GM19043 (cell line): ENCODE data around the gene PDIK1L.

Source experiments
- ATAC-seq: cut with Tn5 transposase; IDR thresholded peaks from one replicate; pipeline ENCODE4 v1.9.1; 2021; ENCODE audit warnings: low read depth; ENCODE audit not compliant: unreplicated experiment

Gene PDIK1L

DNA sequence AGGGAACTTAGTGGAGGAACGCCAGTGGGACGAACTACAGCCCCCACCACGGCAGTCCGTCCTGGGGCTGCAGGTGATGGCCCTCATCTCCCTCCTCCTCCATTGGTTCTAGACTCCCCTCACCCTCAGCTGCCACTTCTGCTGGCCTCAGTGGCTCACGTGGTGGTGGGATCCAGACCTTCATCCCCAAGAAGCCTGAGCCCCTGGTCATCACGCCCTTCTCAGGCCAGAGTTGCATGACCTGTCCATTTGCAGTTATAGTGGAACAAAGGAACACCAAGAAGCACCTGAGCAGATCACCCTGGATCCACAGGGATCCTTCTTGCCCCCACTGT lies 34.3 kb downstream of the PDIK1L start:
- ATAC-seq = no peak

DNA sequence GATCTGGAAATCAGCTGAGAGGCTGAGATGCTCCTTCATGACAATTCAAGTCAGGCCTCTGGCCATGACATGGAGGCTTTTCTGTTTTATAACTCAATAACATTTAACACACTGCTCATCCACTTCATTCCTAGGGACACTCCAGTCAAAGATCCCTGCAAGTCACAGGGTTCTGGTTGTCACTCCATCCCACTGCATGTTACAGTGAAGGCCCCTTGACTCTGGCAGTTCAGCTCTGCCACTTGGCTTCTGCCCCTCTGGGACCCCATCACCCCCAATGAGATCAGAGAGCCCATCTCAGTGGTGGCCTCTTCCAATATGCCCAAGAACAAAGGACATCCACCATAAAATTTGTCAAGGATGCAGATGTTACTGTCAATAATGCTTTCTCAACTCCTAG lies 37.3 kb downstream of the PDIK1L start:
- no peak for ATAC-seq

DNA sequence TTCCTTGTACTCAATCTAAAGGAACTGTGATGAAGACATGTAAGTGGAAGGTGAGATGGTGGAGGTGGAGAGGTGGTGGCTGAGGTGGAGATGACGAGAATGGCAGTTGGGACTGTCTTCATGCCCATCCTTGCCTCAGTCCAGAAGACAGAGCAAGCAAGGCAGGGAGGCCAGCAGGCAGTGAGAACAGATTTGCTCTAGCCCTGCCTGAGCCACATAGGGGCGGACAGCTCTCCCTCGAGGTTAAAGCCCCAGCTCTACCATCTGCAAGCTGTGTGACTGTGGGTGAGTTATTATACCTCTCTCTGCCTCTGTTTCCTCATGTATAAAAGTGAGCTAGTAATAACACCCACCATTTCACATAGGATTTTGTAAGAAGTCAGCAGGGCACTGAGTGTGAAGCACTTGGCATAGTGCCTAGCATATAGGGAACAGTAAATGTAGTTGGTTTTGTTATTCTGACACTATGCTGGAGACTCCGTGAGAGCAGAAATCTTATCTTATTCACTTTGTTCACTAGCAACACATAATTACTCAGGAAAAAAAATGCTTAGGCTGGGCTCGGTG lies 42.4 kb downstream of the PDIK1L start:
- no peak for ATAC-seq

DNA sequence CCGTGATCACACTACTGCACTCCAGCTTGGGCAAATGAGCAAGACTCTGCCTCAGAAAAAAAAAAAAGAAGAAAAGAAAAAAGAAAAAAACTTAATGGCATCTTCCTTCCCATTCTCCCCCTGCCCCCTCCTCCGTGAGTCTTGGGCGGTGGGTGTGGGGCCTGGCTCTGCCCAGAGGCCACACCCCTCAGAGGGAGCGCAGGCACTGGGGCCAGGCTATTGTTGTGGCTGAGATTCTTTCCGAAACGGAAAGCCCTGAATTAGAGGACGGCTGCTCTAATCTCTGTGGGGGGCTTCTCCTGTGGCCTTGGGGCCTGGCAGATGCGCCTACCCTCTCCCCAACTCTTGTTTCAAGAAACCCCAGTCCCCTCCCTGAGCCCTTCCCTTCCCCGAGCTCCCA lies 43.1 kb downstream of the PDIK1L start:
- no peak for ATAC-seq

DNA sequence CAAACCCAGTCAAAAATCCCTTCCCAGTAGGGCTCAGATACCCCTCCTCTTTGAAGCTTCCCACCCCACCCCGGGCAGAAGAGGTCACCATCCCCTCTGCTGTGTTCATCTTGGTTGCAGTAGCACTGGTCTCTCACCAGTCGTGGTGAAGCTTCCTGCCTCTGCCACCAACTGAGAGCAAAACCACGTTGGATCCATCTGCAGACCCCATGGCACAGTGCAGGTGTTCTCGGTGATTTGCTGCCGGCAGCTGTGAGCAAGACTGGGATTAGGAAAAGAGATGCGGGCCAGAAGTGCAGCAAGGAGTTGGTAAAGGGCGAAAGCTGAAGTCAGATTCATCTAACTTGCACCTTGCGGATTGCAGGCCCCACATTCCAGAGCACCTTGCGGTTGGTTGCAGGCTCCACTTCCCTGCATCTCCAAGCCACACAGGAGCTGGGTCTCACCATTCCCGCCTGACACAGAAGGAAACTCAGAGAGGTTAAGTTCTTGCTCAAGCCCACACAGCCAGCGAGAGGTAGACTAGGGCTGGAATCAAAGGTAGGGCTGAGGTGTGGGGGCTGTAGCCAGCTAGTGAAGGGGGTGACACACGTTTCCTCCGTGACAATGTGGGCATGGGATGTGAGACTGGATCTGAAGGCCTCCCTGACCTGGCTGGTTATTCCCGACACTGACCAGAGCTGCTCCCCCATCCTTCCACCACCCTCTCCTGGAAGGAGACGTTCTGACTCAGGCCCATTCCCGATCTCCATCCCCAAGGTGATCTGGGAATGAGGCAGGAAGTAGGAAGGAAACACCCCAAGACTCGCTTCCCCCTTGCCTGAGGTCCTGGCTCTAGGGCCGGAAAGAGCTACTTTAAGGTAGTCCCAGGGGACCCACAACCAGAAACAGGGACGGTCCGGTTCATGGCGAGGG lies 44.0 kb downstream of the PDIK1L start:
- ATAC-seq = no peak

DNA sequence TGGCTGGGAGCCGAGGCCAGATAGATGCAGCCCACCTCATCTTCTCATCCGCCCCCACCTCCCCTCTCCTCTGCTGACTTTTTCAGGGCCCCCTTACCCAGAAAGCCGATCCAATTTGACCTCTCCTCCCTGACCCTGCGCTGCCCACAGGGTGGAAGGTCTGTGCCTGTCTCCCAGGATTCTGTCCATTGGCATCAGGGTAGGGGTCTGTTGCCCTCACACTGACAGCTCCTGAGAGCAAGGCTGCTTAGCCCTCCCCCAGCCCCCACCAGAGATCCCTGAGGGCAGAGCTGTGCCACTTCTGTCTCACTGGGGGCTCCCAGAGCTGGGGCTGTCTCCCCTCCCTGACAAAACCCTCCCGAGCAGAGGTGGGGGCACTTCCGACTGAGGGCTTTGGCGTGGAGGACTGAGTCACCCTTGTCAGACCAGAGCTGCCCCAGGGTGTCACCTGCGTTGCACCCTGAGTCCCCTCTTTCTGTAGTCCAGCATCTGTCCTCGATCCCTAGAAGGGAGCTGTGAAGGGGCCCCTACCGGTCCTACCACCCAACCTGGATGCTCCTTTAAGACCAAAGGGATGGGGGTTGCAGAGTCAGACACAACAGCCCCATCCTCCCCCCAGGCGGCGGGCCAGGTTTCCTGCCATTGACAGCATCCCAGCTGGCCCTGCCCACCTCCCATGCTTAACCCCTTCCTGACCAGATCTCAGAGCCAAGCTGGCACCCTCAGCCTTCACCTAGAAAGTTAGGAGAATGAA lies 44.8 kb downstream of the PDIK1L start:
- ATAC-seq = no peak

DNA sequence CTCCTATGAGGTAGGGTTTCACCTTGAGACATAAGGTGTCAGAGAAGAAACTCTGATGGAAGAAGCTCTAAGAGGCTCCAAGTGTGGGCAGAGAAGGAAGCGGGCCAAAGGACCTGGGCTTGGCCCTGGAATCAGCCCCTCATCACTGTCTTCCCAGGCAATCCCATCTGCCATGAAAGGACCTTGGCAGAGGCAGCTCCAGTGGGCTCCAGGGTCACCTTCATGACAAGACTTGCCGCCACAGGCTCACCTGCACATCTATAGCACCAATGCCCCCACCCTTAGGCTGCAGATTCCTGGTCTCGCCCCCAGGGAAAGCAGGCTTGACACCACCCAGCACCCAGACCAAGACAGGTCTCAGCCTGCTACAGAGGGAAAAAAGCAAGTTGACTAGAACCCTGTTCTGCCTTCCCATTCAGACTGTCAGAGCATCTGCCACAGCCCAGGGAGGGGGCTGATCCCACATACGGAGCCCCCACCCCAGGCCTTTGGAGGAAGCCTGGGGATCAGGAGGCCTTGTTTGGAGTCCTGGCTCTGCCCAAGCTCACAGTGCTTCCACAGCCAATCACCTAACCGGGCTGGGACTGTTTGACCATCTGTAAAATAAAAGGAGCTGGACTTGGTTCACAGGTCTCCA lies 46.8 kb downstream of the PDIK1L start:
- no peak for ATAC-seq

DNA sequence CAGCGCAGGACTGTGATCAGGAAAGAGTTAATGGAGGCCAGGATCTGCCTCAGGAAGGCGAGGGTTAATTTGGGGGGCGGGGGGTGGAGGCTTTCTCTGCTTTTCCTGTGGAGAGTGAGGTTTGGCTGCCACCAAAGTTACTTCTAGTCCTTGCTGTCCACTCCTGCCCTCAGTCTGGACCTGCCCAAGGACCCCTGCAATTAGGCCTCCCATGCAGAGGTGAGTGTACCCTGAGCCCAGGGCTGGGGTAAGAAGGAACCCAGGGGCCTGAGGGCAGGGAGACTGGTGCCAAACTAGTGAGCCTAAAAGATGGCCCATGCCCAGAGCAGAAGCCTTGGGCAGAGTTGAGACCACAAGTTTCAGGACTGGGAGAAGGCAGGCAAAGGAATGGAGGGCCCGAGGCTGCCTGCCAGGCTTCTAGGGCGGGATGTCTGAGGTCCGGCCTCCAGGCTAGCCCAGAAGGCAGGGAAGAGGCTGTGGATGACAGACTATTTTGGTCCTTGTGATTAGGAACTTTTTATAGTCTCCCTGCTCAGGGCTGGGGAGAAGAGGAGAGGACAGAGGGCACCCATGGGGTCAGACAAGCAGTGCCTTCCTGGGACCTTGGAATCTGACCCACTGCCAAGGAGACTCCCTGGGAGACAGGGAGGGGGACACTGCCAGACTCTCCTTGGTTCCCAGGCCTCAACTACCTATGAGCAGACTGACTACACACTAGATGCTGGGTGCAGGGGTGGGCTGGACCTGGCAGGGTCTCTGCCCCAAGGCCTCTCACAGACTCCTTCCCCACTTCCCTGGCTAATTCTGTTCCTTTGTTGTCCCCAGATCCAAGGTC lies 47.5 kb downstream of the PDIK1L start, which contains the start of gene FAM110D:
FAM110D (plus strand) TSS at position 172 of the 835 bp plus-strand sequence. CDS start 2,213 bp downstream, outside the sequence.
- ATAC-seq = no peak

DNA sequence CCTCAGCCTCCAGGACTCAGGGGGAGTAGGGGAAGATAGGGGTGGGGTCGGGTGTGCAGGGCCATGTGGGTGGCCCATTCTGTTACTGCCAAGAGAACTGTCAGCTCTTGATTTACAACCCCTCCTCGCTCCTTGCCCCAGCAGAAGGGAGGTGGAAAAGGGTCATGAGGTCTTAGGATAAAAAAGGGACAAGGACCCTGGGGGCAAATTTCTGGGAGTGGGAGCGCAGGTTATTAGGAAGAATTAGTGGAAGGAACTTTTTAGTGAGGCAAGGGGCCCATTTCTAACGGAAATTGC lies 48.1 kb downstream of the PDIK1L start:
- ATAC-seq = no peak

DNA sequence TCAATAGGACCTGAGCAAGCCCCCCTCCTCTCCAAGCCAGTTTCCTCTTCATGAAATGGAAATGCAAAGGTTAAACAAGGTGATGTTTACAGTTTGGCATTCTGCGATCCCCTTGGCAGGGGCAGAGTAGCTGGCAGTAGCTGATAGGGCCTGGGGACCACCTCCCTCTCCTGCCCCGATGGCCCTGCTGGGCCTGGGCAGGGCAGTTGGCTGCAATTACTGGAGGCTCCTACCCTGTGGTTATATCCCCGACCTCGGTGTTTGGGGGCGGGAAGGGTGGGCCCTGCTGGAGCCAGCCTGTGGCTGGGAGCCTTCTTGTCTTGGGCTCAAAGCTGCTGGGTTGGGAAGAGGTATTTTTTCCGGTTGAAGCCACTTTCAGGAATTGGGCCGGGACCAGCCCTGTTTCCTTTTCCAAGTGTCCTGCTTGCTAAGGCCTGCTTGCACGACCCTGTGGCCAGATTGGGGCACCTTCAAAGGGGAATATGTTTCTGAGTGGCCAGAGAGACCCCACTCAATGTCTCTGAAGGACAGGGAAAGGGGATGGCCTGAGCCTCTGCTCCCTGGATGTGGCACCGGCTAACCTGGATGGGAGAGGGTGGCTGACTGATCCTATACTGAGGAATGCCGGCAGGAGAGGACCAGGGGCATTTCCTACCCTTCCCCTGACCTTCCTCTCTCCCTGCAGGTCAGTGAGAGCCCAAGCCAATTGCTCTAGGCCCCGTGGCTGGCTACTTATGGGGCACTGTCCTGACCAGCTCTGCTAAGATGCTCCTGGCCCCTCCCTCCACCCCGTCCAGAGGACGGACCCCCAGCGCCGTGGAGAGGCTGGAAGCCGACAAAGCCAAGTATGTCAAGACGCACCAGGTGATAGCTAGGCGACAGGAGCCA lies 49.1 kb downstream of the PDIK1L start:
- ATAC-seq = no peak

DNA sequence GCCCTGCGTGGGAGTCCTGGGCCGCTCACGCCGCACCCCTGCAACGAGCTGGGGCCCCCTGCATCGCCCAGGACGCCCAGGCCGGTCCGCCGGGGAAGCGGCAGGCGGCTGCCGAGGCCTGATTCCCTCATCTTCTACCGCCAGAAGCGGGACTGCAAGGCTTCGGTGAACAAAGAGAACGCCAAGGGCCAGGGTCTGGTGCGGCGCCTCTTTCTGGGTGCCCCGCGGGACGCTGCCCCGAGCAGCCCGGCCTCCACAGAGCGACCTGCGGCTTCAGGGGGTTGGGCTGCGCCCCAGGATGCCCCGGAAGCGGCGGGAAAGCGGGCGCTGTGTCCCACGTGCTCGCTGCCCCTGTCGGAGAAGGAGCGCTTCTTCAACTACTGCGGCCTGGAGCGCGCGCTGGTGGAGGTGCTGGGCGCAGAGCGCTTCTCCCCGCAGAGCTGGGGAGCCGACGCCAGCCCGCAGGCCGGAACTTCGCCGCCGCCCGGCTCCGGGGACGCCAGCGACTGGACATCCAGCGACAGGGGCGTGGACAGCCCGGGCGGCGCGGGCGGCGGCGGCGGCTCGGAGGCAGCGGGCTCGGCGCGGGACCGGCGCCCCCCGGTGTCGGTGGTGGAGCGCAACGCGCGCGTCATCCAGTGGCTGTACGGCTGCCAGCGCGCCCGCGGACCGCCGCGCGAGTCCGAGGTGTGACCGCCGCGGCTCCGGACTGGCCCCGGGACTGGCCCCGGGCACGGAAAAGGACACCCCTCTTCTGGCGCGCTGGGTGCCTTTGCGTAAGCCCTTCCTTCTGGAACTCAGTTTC lies 50.0 kb downstream of the PDIK1L start:
- ATAC-seq = no peak

DNA sequence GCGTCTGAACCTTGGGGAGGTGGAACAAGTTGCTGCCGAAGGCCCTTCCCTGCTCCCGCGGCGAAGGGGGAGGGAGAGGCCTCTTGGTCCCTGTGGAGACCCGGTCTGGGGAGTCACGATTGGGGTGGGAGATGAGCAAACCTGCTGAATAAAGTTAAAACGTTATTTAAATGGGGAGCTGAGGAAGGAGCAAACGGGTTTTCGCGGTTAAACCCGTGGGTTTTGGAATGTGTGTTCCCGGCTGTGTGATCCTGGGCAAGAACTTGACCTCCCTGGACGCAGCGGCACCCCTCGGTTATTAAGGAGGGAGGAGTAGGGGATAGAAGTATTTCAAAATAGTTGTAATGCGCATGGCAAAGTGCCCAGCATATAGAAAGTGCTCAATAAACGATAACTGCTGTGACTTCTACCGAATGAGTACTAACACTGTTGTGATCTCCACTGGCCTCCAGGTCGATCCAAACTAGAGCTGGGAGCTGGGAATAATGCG lies 50.6 kb downstream of the PDIK1L start:
- ATAC-seq = no peak

DNA sequence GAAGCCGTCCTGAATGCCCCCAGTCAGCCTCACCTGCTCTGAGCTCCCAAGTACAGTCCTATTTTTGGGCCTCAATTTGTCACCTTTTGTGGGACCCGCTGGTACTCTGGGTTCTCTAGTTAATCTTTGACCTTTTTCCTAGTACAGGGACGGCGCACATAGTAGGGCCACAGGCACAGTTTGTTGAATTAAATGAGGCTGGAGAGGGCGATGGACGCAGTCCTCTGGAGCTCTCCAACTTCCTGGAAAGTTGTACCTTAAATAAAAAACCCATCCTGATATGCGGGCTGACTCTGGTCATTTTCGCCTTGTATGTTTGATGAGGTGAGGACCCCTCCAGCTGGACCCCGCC lies 52.0 kb downstream of the PDIK1L start:
- ATAC-seq = no peak

DNA sequence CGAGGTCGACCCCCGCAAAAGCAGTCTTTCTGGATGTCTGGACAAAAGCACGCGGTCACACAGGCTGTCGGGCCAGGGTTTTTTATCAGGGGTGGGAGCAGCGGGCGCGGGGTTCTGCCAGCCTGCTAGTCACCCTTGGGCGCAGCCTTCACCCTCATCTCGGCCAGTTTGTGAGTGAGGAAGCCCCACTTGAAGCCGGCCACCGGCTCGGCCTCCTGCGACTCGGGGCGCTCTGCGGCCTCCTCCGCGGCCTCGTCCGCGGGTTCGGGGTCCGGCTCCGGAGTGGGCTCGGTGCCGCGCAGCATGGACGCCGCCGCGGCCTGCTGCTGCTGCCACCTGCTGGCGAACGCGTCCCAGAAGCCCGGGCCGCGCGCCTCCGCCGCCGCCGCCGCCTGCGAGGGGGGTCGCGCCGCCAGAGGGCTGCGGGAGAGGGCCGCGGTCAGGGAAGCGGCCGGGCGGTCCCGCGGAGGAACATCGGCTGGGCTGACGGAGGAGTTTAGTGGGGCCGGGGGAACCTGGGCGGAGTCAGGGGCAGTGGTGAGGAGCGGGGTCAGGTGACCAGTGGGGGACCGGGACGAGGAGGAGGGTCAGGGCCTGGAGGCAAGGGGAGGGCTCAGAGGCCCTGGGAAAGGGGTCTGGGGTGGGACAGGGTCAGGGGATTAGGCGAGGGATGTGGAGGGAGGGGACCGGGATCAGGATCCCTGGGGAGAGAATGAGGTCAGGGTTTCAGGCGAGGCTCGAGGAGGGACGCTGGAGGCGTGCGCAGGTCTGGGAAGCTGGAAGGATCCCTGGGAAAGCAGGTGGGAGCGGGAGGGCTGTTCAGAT lies 52.6 kb downstream of the PDIK1L start:
- no peak for ATAC-seq

DNA sequence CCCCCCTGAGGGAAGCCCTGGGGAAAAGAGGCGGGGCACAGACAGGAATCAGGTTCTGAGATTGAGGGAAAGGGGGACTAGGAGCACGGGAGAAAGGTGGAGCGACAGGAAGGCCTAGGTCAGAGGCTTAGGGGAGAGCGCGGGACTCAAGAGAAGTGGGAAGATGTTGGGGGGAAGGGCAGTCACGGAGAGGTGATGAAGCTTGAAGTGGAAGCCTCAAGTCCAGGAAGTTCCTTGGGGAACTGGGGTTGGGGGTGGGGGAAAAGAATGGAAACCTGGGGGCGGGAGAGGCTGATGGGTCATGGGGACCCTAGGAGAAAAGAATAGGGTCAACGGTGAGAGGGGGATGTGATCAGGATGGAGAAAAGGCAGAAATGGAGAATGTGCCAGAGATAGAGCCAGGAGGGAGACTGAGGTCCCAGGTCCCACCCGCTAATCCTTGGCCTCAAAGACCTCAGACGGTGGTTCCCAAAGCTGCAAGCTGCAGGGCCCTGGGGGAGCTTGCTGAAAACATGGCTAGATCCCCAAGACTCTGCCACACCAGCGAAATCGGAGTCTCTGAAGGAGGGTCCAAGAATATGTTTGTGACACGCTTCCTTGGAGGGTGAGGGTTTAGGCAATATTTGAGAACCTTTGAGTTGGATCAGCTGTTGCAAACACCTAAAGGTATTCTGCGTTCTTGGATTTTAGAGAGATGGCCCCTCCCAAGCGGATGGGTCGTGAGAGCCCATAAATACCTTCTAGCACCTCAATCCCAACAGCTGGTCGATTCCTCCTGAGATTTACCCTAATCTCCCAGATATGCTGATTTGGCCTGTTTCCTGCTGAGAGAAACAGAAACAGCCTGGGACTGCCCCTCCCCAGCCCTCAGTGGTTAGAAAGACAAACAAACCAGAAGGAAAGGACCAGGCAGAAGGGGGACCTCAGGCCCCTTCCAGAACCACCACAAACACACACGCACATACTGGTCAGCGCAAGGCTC lies 53.5 kb downstream of the PDIK1L start:
- ATAC-seq = no peak

DNA sequence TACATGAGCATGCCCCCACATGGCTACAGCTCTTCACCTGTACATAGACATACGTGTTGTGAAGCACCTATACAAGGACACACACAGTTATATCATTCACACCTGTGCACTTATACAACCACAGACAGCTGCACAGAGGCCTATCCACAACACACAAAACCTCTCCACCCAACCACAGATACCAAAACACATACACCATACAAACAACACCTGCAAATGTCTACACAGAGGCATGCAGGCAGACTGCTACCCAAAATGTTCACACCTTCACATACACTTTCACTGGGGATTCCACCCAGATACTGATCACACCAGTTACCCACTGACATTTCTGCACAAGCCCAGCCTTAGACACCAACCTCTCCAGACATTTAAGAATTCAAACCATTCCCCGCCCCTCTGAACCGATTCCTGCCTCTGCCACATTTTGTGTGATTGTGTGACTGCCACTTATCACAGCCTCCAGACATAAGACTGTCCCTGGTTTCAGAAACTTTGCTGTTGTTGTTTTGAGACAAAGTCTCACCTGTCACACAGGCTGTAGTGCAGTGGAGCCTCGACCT lies 55.2 kb downstream of the PDIK1L start:
- ATAC-seq = no peak
